NCI-H187 (cell line): Measurements from ENCODE around the gene CATSPERZ.

Experiments
- DNase-seq, 2 experiments: peaks; one replicate each; lab custom pipeline; 2025; lab: John Stamatoyannopoulos, UW

The CATSPERZ gene

DNA sequence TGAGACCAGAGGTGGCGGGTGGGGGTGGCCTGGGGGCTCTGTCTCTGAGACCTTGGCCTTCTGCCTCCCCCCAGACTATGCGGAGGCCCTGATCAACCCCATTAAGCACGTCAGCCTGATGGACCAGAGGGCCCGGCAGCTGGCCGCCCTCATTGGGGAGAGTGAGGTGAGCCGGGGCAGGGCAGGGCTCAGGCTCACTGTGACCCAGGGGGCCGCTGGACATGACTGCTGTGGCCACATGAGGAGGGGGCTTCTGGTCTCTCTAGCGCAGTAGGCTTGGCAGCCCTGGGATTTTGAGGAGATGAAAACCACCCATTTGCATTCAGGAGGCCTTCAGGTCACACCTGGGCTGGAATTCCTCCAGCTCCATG, 36.2 kb upstream of the CATSPERZ start:
- DNase-seq, result no peak

DNA sequence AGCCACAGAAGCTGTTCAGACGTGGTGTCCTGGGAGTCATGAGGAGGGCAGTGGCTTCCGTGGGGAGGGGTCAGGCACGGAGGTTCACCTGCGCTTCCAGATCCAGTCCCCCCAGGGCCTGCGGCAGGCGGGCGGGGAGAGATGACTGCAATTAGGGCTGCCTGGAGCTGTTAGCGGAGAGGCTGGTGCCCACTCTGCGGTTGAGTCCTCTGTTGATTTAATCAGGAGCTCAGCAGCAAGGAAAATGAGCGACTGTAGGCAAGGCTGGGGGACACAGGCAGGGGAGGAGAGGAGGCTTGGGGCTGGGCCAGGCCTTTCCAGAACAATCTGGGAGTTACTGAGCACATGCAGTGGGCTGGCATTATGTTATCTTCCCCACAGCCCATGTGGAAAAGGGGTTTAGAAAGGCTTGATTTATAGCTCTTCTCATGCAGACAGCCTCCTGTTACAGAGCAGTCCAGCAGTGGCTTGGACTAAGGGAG, 35.7 kb upstream of the CATSPERZ start:
- no peak for DNase-seq

DNA sequence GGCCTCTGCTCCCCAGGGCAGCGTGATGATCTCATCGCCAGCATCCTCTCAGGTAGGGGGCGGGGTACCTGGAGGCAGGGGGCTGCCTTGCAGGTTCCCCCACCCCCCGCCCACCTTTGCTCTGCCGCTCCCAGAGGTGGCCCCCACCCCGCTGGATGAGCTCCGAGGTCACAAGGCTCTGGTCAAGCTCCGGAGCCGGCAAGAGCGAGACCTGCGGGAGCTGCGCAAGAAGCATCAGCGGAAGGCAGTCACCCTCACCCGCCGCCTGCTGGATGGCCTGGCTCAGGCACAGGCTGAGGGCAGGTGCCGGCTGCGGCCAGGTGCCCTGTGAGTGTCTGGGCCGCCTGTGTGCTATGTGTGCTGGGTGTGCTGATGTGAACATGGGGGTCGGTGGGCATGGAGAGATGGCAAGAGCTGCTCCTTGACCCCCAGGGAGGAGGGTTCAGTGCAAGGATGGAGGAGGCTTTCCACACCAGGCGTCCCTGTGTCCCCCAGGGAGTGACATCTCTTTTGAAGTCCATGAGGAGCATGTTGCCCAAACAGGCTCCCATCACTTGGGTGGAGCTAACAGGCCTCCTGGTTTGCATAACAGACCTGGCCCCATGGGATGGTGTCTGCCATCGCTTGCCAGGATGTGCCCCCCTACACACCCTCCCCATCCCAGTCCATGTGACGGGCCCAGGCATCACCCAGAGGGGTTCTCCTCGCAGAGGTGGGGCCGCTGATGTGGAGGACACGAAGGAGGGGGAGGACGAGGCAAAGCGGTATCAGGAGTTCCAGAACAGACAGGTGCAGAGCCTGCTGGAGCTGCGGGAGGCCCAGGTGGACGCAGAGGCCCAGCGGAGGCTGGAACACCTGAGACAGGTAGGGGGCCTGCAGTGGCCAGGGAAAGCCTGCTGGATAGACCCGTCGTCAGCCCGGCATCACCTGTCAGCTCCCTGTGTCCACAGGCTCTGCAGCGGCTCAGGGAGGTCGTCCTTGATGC, 34.7 kb upstream of the CATSPERZ start:
- no peak for DNase-seq

DNA sequence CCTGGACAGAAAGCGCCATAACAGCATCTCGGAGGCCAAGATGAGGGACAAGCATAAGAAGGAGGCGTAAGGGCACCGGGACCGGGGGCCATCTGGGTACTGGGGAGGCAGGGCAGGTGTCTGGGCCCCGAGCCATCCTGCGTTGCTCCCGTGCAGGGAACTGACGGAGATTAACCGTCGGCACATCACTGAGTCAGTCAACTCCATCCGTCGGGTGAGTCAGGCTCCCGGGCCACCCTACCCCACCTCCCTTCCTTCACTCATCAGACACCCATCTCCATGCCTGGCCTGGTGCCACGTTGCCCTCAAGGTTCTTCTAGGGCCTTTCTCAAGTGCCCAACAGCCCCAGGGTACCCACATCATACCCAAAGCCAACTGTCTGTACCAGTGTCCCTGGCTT, 33.8 kb upstream of the CATSPERZ start:
- DNase-seq, result no peak

DNA sequence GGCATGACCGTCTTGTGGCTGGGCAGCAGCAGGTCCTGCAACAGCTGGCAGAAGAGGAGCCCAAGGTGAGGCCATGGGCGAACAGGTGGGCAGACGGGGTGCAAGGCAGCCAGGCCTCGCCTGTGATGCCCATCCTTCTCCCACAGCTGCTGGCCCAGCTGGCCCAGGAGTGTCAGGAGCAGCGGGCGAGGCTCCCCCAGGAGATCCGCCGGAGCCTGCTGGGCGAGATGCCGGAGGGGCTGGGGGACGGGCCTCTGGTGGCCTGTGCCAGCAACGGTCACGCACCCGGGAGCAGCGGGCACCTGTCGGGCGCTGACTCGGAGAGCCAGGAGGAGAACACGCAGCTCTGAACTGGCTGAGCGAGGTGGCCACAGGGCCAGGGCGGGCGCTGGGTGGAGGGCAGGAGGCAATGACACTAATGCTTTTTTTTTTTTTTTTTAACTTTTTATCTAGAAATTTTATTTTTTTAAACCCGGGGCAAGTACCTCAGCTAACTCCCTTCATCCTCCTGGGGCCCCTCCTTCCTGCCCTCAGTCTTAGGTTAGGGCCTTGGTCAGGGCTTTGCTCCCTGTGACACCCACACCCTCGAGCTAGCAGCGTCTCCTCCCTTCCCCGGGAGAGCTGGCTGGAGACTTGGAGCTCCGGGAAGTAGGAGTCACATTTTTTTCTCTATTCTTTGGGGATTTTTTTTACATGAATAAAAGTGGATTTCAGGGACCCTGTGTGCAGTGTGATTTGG, 32.8 kb upstream of the CATSPERZ start:
- DNase-seq, result no peak

DNA sequence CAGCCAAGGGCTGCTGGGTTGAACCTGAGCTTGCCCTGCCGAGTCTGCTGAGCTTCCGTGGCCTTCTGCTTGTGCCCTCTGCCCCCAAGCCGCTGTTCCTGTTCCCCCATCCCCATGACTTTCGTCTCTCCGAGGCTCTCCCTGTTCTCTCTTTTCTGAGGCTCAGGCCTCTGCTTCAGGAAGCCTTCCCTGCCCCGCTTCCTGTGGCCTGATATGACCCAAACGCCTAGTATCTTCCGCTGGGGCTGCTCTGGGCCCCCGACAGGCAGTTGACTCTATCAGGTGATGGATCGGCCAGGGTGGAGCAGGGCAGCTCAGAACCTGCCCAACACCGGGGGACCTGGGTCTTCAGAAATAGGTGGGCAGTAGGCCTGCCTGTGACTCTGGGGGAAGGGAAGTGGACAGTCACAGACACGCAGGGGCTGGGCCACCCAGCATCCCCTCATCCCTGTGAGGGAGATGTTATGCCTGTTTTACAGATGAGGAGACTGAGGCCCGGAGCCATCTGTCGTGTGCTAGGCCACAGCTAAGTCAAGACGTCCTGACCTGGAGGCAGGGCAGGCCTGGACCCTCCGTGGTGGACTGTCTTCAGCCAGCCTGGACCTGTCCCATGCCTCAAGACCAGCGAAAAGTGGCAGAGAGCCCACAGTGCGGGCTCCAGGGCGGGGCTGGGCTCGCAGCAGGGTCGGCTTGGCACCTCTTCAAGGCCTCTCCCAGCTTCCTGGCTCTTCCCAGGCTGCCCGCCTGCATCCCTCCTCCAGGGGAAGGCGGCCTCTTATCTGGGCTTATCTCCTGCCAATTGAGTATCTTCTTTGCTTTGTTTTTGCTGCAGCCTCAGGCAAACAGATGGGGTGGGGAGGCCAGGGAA, 31.9 kb upstream of the CATSPERZ start:
- DNase-seq, result no peak

DNA sequence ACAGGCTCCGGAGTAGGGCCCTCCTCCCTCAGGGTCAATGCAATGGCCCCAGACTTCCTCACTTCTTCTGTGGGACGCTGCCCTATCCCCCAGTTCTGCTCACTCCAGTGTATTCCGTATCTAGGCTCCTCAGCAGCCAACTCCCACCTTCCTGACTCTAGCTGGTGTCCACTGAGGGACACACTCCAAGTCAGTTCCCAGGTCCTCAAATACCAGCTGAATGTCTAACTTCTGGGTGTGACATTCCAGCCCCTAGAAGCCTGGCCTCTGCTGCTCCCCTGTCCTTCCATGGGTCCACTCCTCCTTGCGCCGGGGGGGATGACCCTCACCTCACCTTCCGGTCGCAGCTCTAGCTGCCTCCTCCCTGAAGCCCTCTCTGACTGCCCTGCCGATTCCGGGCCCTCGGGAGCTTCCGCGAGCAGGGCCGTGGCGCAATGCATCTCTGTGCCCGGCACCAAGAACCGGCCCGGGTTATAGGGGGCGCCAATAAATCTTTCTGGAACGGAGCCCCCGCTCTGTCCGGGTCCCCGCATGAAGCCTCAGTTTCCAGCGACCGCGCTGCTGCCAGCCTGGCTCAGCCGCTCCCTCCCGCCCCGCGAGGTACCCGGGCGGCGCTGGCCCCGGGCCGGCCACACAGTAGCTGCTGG, 31.1 kb upstream of the CATSPERZ start:
- DNase-seq, result no peak

DNA sequence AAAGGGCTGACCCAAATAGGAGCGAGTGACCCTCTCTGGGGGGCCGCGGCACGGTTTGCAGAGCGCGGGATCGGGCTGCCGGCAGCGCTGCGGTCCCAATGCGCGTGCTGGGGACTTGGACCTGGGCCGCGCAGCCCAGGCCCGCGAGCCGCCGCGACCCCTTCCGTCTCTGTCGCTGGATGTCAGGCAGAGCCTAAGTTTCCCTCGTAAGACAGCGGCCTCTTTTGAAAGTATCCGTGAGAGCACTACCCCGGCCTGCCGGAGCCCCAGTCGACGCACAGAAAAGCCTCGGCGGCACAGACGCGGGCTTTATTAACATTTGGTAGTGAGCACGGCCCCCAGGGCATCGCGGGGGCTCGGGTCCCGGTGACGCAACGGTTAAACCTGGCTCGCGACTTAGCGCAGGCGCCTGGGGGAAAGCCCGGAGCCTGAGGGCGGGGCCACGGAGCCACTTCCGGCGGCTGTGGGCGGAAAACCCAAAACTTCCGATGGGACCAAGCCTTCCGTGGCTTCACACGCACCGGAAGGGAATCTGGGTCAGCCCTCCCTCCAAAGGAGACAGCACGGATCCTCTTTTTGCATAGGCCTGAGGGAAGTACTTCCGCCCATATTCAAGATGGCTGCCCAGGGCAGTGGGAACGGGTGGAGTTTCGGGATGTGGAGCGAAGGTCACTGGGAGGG, 30.5 kb upstream of the CATSPERZ start:
- DNase-seq, result peak; percentile 97 to 98

DNA sequence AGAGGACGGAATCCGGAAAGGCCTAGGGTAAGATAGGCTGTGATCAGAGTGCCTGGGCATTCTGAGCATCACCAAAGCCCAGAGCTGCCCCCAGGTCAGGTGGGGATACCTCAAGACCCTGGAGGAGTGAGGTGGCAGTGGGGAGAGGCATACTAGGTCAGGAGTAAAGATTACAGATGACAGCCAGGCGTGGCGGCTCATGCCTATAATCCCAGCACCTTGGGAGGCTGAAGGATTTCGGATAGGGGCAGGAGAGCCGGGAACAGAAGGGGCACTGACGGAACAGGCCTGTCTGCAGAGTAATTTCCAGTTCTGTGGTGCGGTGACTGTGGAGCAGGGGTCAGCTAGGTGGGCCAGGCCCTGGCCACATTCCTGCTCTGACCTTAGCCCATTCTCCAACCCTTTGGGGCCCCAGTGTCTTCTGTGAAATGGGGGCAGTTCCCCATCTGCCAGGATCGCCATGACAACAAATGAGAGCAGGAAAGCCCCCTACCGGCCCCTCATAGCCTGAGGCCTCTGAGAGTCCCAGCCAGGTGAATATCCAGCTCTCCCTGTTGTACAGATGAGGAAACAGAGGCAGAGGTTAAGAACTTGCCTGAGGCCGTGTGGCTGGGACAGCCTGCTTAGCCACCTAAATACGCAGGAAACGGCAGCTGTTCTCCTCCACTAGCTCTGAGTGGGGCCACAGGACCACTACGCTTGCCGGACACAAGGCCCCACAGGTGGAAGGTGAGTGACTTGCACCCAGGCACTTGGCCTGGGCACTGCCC, 24.9 kb upstream of the CATSPERZ start:
- no peak for DNase-seq

DNA sequence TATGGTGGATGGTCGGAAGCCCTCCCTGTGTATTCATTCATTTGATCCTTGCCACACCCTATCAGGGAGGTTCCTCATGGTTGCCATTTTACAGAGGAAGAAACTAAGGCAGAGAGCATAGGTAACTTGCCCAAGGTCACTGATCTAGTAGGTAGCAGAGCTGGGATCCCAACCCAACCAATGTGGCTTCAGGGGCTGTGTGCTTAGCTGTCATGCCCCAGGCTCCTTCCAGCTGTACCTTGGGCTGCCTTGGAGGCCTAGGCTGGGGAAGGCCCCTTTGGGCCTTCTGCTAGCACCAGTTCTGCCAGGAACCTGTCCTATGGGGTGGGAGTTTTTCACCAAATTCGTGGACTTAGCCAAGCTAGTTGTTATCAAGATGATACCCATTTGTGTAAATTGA, 24.3 kb upstream of the CATSPERZ start:
- DNase-seq, result no peak

DNA sequence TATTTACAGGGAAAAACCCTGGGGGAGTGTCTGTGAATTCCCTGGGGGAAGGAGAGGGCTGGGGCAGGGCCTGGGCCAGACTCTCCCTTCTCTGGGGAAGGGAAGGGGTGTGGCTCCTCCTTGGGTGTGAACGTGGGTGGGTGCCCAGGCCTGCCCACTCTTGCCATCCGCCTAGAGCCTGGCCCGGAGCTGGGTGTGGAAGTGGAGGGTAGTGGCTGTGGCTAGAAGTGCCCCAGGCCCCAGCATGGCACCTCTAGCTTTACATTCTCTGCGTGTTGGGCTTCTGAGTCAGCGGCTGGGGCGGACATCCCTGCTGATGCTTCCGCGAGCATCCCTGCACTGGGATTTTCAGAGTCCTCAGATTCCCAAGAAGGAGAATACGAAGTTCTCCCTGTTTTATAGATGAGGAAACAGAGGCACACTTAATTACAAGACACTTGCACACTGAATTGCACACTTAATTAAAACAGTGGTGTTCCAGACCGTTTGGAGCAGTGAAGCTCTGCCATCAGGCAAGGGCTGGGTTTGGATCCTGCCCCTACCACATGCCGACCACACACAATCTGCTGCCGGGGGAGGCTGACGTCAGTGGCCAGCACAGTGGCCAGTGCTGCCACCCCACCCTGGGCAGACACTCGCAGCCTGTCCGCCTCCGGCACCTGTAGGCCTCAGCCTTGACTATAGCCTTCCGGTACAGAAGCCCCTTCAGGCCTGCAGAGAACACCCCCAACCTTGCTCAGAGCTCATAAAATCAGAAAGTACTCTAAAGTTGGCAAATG, 23.3 kb upstream of the CATSPERZ start:
- DNase-seq, result no peak

DNA sequence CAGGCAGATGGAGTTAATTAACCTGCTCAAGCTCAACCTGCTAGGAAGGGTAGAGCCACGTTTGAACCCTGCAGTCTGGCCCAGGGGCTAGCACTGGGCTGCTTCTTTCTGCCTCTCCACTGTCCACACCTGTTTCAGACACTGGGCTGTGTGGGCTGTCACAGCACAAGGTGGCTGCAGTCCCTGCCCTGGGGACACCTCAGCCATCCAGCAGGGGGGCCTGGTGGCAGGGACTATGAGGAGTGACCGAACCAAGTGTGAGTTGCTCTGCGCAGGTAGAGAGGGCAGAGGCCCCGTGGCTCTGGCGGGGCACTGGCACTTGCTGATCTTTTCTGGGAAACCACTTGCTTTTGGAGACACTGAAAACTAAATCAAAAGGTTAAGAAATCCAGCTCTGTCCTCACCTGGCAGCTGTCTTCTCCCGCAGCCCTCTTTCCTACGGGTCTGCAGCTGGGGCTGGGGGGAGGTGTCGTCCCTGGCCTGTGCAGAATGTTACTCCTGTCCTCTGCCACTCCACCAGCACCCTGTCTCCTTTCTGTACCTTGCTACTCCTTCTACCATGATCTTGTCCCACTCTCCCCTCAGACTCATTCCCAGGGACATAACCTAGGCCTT, 21.5 kb upstream of the CATSPERZ start:
- no peak for DNase-seq

DNA sequence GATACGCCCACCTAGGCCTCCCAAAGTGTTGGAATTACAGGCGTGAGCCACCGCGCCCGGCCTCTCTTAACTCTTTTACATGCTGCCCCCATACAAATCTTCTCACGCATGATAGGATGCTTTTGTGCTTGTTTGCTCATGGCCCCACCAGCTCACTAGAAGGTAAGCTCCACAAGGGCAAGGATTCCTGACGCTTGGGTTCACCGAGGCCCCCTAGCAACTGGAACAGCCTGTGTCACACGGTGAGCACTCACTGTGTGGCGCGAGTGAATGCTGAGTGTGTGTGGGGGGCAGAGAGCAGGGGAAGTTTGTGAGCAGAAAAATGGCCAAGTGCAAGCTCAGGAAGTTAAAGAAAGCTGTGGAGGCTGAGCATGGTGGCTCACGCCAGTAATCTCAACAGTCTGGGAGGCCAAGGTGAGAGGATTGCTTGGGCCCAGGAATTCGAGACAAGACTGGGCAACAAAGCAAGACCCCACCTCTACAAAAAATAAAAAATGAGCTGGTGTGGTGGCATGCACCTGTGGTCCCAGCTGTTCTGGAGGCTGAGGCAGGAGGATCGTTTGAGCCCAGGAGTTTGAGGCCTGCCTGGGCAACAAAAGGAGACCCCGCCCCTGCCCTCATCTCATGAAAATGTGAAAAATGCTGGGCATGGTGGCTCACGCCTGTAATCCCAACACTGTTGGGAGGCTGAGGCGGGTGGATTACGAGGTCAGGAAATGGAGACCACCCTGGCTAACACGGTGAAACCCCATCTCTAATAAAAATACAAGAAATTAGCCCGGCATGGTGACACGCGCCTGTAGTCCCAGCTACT, 18.0 kb upstream of the CATSPERZ start:
- no peak for DNase-seq

DNA sequence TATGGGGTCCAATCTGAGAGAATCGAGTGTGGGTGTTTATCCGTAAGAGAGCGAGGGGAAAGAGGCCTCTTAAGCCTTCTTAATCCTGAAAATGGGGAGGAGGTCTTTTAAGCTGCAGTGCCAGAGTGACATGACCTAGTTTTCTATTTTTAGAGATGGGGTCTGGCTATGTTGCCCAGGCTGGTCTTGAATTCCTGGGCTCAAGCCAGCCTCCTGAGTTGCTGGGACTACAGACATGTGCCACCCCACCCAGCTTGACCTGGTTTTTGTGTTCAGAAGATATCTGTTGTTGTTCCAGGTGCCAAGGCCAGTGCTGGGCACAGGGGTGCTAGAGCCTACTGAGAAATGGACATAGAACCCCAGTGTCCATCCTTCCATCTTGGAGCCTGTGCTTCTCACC, 17.1 kb upstream of the CATSPERZ start:
- no peak for DNase-seq

DNA sequence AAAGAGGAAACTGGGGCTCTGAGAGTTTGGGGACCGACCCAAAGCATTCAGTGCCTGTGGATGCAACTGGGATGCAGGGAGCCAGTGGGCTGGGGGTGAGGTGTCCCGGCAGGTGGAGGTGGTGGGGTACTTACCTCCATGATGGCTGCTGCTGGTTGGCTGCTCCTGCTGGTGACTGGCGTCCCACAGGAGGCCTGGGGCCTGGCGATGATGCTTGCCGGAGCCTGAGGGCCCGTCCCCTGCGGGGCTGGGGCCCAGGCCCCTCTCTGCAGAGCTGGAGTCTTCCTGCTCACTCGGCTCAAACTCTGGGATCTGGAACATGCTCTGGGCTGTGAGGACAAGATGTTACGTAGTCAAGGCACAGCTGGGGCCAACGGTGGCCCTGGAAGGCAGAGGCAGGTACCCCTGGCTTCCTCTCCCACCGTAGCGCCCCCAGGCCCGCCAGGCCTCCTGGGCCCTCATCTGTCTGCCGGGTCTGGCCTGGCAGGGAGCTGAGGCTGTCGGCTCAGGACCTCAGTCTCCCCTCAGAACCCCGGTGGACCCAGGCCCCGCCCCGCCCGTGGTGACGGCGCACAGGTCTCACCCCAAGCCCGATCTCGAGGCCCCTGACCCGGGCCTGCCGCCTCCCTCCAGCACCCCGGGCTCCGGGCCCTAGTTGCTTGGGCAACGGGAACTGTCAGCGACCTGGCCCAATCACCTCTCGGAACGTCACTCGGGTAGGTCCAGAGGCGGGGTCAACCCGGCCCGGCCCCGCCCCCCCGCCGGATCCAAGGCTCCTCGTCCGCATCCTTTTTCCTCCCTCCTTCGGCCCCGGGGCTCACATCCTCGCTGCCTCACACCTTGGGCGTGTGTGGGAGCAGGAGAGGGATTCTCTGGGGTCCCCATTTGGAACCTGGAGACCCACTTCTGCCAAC, 15.9 kb upstream of the CATSPERZ start, which contains the start of gene BAD:
Gene BAD, minus strand, starts transcription at position 618 of the 914 bp plus-strand sequence. Its CDS starts 297 bp downstream, at position 321.
- peak; percentile 72 to 89 for DNase-seq

DNA sequence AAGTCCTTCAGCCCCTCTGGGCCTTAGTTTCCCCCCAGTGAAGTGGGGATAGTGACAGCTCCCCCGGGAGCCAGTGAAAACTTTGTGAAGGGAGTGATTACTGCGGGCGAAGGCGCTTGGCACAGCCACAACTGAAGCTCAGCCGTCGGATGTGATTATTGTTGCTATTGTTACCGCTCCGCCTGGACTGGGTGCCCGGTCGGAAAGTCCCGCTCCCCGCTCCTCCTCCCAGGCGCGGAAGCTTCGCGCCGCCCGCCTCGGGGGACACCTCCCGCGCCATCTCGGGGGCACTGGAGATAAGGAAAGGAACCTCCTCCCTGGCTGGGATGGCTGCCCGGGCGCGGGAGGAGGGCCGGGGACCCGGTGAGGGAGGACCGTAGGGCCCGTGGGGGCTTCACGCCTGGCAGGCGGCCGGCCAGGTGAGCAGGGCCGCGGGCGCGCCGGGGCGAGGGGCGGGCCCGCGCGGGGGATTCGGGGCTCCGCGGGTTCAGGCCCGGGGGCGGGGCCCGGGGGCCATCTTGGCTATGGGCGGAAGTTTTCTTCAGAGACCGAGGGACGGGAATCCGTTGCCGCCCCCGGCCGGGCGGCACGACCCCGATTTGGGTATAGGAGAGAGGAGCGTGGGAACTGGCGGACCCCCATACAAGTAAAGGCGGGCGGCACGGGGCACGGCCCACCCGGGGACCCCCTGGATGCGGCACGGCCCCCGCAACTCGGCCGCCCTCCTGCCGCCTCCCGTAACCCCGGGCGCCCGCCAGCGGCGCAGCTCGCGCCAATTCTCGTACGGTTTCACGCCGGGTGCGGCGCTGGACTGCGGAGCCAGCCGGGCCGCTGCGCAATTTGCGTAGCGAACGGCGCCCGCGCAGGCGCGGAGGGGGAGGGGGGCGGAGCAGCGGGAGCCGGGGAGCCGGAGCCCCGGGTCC, 14.9 kb upstream of the CATSPERZ start, which contains the start of gene GPR137:
Gene GPR137, plus strand, starts transcription at position 887 of the 923 bp plus-strand sequence. CDS start 677 bp downstream, outside the sequence.
- peak; percentile 64 to 83 for DNase-seq
